ENCODE data around the gene RNF103.

- TF ChIP-seq MAX (IDR thresholded peaks at IDR 0.05) (no peak), ZC3H11A (IDR thresholded peaks at IDR 0.05) (no peak), POLR2A (IDR thresholded peaks at IDR 0.05; ENCODE audit: low read length) (no peak), MYC (IDR thresholded peaks at IDR 0.05; ENCODE audit: borderline replicate concordance, low read length) (no peak), CHD4 (IDR thresholded peaks at IDR 0.05; ENCODE audit: borderline replicate concordance) (no peak)
- TF ChIP-seq, protein P1, sequence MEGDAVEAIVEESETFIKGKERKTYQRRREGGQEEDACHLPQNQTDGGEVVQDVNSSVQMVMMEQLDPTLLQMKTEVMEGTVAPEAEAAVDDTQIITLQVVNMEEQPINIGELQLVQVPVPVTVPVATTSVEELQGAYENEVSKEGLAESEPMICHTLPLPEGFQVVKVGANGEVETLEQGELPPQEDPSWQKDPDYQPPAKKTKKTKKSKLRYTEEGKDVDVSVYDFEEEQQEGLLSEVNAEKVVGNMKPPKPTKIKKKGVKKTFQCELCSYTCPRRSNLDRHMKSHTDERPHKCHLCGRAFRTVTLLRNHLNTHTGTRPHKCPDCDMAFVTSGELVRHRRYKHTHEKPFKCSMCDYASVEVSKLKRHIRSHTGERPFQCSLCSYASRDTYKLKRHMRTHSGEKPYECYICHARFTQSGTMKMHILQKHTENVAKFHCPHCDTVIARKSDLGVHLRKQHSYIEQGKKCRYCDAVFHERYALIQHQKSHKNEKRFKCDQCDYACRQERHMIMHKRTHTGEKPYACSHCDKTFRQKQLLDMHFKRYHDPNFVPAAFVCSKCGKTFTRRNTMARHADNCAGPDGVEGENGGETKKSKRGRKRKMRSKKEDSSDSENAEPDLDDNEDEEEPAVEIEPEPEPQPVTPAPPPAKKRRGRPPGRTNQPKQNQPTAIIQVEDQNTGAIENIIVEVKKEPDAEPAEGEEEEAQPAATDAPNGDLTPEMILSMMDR (IDR thresholded peaks at IDR 0.05) = no peak
These were observed 53.6 kb downstream of the RNF103 start for GRCh38 chr2:86570059-86570458.

Data from A549 (cell line).